OCI-LY3 (cell line): ENCODE measurements around the gene LARGE1.

Experiments
- H2AFZ ChIP-seq: fragments of 200-600, 300-600 bp; shearing (Covaris generic); 2 replicates; pipeline ENCODE4 v1.6.0; 2014; ENCODE audit warnings: antibody characterized with exemption, low read depth, low read length
- H3K27ac ChIP-seq: fragments of 200-600, 300-600 bp; sonication (generic); 2 replicates; pipeline ENCODE4 v1.5.1; 2014; ENCODE audit warnings: mild to moderate bottlenecking, low read length, moderate library complexity, mixed read lengths
- H3K27me3 ChIP-seq: fragments of 200-600, 300-600 bp; sonication (generic); 2 replicates; pipeline ENCODE4 v1.6.1; 2014; ENCODE audit warnings: low read depth, low read length, mixed read lengths
- H3K36me3 ChIP-seq: fragments of 200-600, 300-600 bp; sonication (generic); replicated peaks from 2 replicates; pipeline ENCODE3; 2014; ENCODE audit warnings: low read depth, low read length, mixed read lengths
- H3K4me1 ChIP-seq: fragments of 300-600, 200-600 bp; sonication (generic); 2 replicates; pipeline ENCODE4 v1.6.1; 2014; ENCODE audit warnings: low read length, mixed read lengths
- H3K4me2 ChIP-seq: fragments of 200-600, 300-600 bp; sonication (generic); 2 replicates; pipeline ENCODE4 v1.6.1; 2014; ENCODE audit warnings: low read length, mixed read lengths
- H3K4me3 ChIP-seq: fragments of 300-600, 200-600 bp; sonication (generic); 2 replicates; pipeline ENCODE4 v1.5.1; 2014; ENCODE audit warnings: antibody characterized with exemption, mild to moderate bottlenecking, low read length, moderate library complexity
- H3K79me2 ChIP-seq: fragments of 300-600, 200-600 bp; shearing (Covaris generic); 2 replicates; pipeline ENCODE4 v1.6.1; 2014; ENCODE audit warnings: mild to moderate bottlenecking, low read length, mixed read lengths
- H3K9ac ChIP-seq: fragments of 300-600, 200-600 bp; shearing (Covaris generic); 2 replicates; pipeline ENCODE4 v1.6.0; 2014; ENCODE audit warnings: mild to moderate bottlenecking, low read length, moderate library complexity
- H3K9me3 ChIP-seq: fragments of 200-600, 300-600 bp; shearing (Covaris generic); 2 replicates; pipeline ENCODE4 v1.6.1; 2014; ENCODE audit warnings: low read length, mixed read lengths; ENCODE audit not compliant: insufficient read depth
- H4K20me1 ChIP-seq: fragments of 200-600, 300-600 bp; sonication (generic); 2 replicates; pipeline ENCODE4 v1.6.1; 2016; ENCODE audit warnings: low read length, mixed read lengths; ENCODE audit not compliant: insufficient read depth
- CTCF ChIP-seq: fragments of 200-600, 300-600 bp; sonication (generic); IDR thresholded peaks from 2 replicates; pipeline ENCODE4 v1.5.1; 2014; ENCODE audit warnings: antibody characterized with exemption, low read length, low read depth
- EZH2phosphoT487 ChIP-seq: fragments of 200-600 bp; shearing (Covaris generic); IDR thresholded peaks from 2 replicates; pipeline ENCODE4 v1.6.1; 2018; ENCODE audit warnings: antibody characterized with exemption, mixed run types, low read depth

LARGE1 gene

GRCh38 chr22:33332538-33332937 lies 587.7 kb downstream of the LARGE1 start:
- H4K20me1 ChIP-seq = no peaks in the 10 kb centered on the region
- H3K9ac ChIP-seq = no peak overlapping the region
- no peaks in the 10 kb centered on the region for H3K79me2 ChIP-seq
- no peaks in the 10 kb centered on the region for H3K4me1 ChIP-seq
- no peaks in the 10 kb centered on the region for H3K27me3 ChIP-seq
- TF ChIP-seq CTCF = no peak
- TF ChIP-seq EZH2phosphoT487 = no peak
- no peak overlapping the region for H3K4me3 ChIP-seq
- no peak overlapping the region for H2AFZ ChIP-seq
- no peaks in the 10 kb centered on the region for H3K9me3 ChIP-seq
- H3K4me2 ChIP-seq = no peak overlapping the region
- peaks cover 12% of the 10 kb centered on the region for H3K36me3 ChIP-seq
- no peak overlapping the region for H3K27ac ChIP-seq

DNA sequence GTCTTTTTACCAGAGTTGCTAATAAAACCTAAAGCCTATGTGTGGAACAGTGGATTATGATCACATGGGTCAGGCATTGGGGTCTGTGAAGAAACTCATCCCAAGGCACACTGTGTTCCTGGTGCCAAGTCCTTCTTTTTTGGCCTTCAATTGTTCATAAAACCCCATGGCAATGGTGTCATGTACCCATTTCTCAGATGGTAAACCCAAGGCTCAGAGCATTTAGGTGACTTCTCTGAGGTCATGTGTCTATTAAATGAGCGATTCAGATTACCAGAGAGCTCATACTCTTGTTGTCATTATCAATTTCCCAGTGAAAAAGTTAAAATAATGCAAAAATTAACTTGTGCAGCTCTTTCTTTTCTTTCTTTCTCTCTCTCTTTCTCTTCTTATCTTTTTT lies 589.3 kb downstream of the LARGE1 start:
- peaks cover 4% of the 10 kb centered on the region for H3K4me1 ChIP-seq
- no peaks in the 10 kb centered on the region for H4K20me1 ChIP-seq
- no peak overlapping the region for H3K9ac ChIP-seq
- no peak overlapping the region for H3K27ac ChIP-seq
- no peak overlapping the region for H3K4me3 ChIP-seq
- peaks cover 9% of the 10 kb centered on the region for H3K36me3 ChIP-seq
- no peak overlapping the region for H2AFZ ChIP-seq
- TF ChIP-seq CTCF (no peak), EZH2phosphoT487 (no peak)
- no peaks in the 10 kb centered on the region for H3K9me3 ChIP-seq
- H3K79me2 ChIP-seq = no peaks in the 10 kb centered on the region
- no peaks in the 10 kb centered on the region for H3K27me3 ChIP-seq
- no peak overlapping the region for H3K4me2 ChIP-seq

- TF ChIP-seq EZH2phosphoT487 (no peak), CTCF (no peak)
- Histone ChIP-seq H3K4me1 (peaks cover 9% of the 10 kb centered on the region), H3K4me3 (no peak overlapping the region), H3K4me2 (no peak overlapping the region), H4K20me1 (no peaks in the 10 kb centered on the region), H3K79me2 (no peaks in the 10 kb centered on the region), H2AFZ (no peak overlapping the region), H3K36me3 (peaks cover 4% of the 10 kb centered on the region), H3K27me3 (no peaks in the 10 kb centered on the region), H3K9ac (no peak overlapping the region), H3K27ac (no peak overlapping the region), H3K9me3 (no peaks in the 10 kb centered on the region)
Observed at GRCh38 chr22:33330534-33330933, 589.7 kb downstream of the LARGE1 start.

- TF ChIP-seq CTCF (no peak), EZH2phosphoT487 (no peak)
- Histone ChIP-seq H3K4me1 (peaks cover 16% of the 10 kb centered on the region), H2AFZ (no peak overlapping the region), H3K27me3 (no peaks in the 10 kb centered on the region), H3K4me2 (no peak overlapping the region), H3K27ac (no peak overlapping the region), H3K36me3 (peaks cover 4% of the 10 kb centered on the region), H3K79me2 (no peaks in the 10 kb centered on the region), H3K9me3 (no peaks in the 10 kb centered on the region), H3K4me3 (no peak overlapping the region), H4K20me1 (no peaks in the 10 kb centered on the region), H3K9ac (no peak overlapping the region)
Observed at GRCh38 chr22:33329398-33329797, 590.9 kb downstream of the LARGE1 start.
